IPS-15b (cell line): ENCODE measurements around the gene CCDC83.

Experiments used
- H3K27me3 ChIP-seq: one replicate; pipeline ENCODE4 v1.6.1; 2013; ENCODE audit warnings: low read length; ENCODE audit not compliant: control insufficient read depth, insufficient read depth
- H3K36me3 ChIP-seq: one replicate; pipeline ENCODE4 v1.6.1; 2013; ENCODE audit warnings: low read length; ENCODE audit not compliant: control insufficient read depth, insufficient read depth
- H3K4me1 ChIP-seq: one replicate; pipeline ENCODE4 v1.6.1; 2013; ENCODE audit warnings: mild to moderate bottlenecking, low read length; ENCODE audit not compliant: control insufficient read depth, insufficient read depth
- H3K4me3 ChIP-seq: one replicate; pipeline ENCODE4 v1.5.1; 2013; ENCODE audit warnings: low read depth, low read length
- H3K9ac ChIP-seq: one replicate; pipeline ENCODE4 v1.6.1; 2013; ENCODE audit warnings: low read depth, mild to moderate bottlenecking, low read length
- H3K9me3 ChIP-seq: one replicate; pipeline ENCODE4 v1.6.1; 2013; ENCODE audit warnings: mild to moderate bottlenecking, low read length; ENCODE audit not compliant: control insufficient read depth, insufficient read depth

CCDC83 gene

GRCh38 chr11:85863855-85864254 lies 8.7 kb downstream of the CCDC83 start:
- Histone ChIP-seq H3K36me3 (no peaks in the 10 kb centered on the region), H3K4me3 (no peak overlapping the region), H3K27me3 (no peaks in the 10 kb centered on the region), H3K9me3 (no peaks in the 10 kb centered on the region), H3K9ac (no peak overlapping the region), H3K4me1 (no peaks in the 10 kb centered on the region)

DNA sequence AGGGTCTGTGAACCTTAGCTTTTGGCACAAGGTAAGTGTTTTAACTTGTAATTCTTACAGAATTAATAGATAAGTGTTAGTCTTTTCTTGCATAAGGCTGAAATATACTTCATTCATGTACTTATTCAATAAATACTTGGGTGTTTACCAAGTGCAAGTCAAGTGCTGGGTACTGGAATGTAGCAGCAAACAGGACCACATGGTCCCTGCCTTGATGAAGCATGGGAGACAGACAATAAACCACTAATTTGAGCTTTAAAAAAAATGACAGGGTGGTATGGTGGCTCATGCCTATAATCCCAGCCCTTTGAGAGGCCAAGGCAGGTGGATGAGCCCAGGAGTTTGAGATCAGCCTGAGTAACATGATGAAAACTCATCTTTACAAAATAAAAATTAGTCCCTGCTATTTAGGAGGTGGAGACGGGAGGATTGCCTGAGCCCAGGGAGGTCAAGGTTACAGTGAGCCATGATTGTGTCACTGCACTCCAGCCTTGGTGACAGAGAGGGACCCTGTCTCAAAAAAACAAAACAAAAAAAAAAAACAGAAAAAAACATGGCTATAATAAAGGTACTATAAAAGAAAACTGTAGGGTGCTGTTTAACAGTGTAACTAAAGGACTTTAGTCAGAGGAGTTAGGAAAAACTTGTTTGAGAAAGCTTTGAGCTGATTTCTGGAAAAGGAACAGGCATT lies 11.1 kb downstream of the CCDC83 start:
- Histone ChIP-seq H3K4me1 (no peaks in the 10 kb centered on the region), H3K4me3 (no peak overlapping the region), H3K9ac (no peak overlapping the region), H3K27me3 (no peaks in the 10 kb centered on the region), H3K36me3 (no peaks in the 10 kb centered on the region), H3K9me3 (no peaks in the 10 kb centered on the region)

DNA sequence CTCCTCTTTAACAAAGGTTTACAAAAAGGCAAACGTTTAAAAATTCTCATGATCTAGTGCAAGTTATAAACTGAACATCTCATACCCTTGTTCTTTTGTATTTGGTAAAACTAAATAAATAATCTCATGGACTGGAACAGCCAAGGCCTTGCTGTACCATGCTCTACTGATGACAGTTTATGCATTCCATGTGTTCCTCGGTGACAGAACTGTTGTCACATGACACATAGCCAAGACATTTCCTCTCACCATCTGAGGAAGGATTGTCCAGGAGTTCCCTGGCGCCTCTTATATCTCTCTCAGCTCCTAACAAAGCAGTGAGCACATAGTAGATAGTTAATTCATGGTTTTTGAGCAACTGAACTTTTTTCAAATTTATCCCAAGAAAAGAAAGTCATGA lies 12.6 kb downstream of the CCDC83 start:
- no peaks in the 10 kb centered on the region for H3K27me3 ChIP-seq
- H3K36me3 ChIP-seq, result no peaks in the 10 kb centered on the region
- no peak overlapping the region for H3K9ac ChIP-seq
- H3K4me1 ChIP-seq, result no peaks in the 10 kb centered on the region
- H3K4me3 ChIP-seq, result no peak overlapping the region
- H3K9me3 ChIP-seq, result no peaks in the 10 kb centered on the region

- Histone ChIP-seq H3K4me3 (no peak overlapping the region), H3K36me3 (no peaks in the 10 kb centered on the region), H3K9ac (no peak overlapping the region), H3K27me3 (no peaks in the 10 kb centered on the region), H3K4me1 (no peaks in the 10 kb centered on the region), H3K9me3 (no peaks in the 10 kb centered on the region)
These were observed 14.6 kb downstream of the CCDC83 start for GRCh38 chr11:85869781-85870180.

- Histone ChIP-seq H3K9me3 (no peaks in the 10 kb centered on the region), H3K4me3 (no peak overlapping the region), H3K4me1 (no peaks in the 10 kb centered on the region), H3K27me3 (no peaks in the 10 kb centered on the region), H3K9ac (no peak overlapping the region), H3K36me3 (no peaks in the 10 kb centered on the region)
These were observed 19.1 kb downstream of the CCDC83 start for GRCh38 chr11:85874265-85874664.

DNA sequence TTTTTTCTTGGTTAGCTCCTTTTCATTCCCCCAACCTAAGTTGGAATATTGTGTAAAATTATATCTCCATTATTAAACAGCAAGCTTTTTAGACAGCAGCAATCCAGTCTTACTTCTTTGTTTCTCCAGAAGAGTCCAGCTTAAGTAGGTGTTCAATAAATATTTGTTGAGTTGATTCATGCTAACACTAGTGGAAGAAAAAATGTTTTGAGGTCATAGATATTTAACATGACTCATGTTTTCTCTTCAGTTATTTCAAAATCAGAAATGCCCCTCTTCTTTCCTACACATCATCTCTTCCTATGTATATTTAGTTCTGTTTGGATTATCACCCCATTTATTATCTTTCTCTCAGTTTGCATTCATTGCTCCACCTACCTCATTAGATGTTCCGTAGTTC lies 20.3 kb downstream of the CCDC83 start:
- Histone ChIP-seq H3K9ac (no peak overlapping the region), H3K4me1 (no peaks in the 10 kb centered on the region), H3K9me3 (no peaks in the 10 kb centered on the region), H3K36me3 (no peaks in the 10 kb centered on the region), H3K4me3 (no peak overlapping the region), H3K27me3 (no peaks in the 10 kb centered on the region)

- no peaks in the 10 kb centered on the region for H3K27me3 ChIP-seq
- H3K4me1 ChIP-seq, result peaks cover under 1% of the 10 kb centered on the region
- no peak overlapping the region for H3K9ac ChIP-seq
- H3K36me3 ChIP-seq, result no peaks in the 10 kb centered on the region
- no peaks in the 10 kb centered on the region for H3K9me3 ChIP-seq
- H3K4me3 ChIP-seq, result no peak overlapping the region
These were observed 29.4 kb downstream of the CCDC83 start for GRCh38 chr11:85884581-85885021.

DNA sequence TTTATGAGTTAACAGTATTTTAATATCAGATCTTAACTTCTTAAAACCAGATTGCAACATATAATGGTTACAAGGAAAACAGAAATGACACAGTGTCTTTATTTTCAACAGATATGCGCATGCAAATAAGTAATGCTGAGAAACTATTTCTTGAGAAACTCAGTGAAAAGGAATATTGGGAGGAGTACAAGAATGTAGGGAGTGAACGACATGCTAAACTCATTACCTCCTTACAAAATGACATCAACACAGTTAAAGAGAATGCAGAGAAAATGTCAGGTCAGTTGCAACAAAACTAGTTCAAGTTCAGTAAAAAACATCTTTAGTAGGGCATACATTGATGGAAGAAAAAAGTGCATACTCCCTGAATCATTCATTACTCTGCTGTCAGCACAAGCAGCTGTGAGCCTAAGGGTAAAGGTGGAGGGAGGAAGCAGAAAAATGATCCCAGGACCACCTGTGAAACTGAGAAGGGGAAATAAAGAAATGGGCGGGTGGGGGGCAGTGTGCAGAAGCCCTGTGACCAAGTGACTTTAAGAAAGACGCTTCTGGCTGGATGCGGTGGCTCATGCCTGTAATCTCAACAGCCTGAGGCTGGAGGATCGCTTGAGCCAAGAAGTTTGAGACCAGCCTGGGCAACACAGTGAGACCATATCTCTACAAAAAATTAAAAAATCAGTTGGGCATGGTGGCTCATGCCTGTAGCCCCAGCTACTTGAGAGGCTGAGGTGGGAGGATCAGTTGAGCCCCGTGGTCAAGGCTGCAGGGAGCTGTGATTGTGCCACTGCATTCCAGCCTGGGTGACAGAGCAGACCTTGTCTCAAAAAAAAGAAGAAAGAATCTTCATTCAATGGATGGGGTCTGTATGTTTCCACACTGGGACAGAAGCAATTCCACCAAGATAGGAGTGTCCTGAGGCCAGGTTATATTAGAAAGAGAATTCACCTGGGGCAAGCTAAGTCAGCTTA lies 31.2 kb downstream of the CCDC83 start:
- Histone ChIP-seq H3K9me3 (no peaks in the 10 kb centered on the region), H3K9ac (no peak overlapping the region), H3K4me3 (no peak overlapping the region), H3K27me3 (no peaks in the 10 kb centered on the region), H3K36me3 (no peaks in the 10 kb centered on the region), H3K4me1 (peaks cover 3% of the 10 kb centered on the region)

- H3K27me3 ChIP-seq, result no peaks in the 10 kb centered on the region
- H3K4me1 ChIP-seq, result peaks cover 8% of the 10 kb centered on the region
- no peak overlapping the region for H3K4me3 ChIP-seq
- H3K9ac ChIP-seq, result no peak overlapping the region
- no peaks in the 10 kb centered on the region for H3K9me3 ChIP-seq
- H3K36me3 ChIP-seq, result no peaks in the 10 kb centered on the region
These were observed 33.9 kb downstream of the CCDC83 start for GRCh38 chr11:85889108-85889507.

DNA sequence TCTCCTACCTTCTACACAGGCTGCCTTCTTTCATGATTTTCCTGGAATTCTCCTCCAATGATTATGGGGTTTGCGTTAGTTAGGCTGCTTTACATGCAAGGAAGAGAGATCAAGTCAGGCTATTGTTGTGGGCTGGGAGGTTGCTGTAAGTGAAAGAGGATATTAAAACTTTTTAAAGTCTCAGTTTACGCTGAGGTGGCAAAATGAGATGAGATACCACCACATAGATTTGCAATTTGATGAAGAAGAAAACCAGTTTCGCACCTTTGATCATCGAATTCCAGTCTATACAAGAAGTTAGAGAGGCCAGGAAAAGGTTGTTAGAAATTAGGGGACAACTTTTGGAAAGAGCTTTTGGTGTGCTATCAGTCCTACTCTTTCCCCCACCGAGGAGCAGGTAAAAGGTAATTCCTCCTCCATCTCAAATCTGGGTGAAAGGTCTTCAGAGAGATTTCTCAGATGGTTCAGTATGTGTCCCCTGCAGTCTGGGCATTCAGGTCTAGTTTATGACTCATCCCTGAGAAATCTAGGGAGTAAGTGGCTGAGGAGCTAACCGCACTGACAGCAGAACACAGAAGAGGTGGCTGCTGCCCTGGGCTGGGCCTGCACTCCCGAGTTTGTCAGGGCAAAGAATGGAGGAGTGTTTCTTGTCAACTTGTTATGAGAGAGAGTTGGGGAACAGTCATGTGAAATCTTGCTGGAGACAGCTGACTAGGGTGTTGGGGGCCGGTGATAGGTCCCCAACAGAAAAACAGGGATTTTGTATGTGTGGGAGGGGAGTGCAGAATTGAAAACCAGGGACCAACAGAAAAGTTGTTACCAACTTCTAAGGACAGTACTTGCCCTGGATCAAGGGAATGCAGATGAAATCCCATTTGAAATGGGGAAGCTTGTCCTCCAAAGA lies 34.7 kb downstream of the CCDC83 start:
- no peak overlapping the region for H3K9ac ChIP-seq
- H3K9me3 ChIP-seq, result no peaks in the 10 kb centered on the region
- peaks cover 8% of the 10 kb centered on the region for H3K4me1 ChIP-seq
- H3K27me3 ChIP-seq, result no peaks in the 10 kb centered on the region
- H3K36me3 ChIP-seq, result no peaks in the 10 kb centered on the region
- H3K4me3 ChIP-seq, result no peak overlapping the region

DNA sequence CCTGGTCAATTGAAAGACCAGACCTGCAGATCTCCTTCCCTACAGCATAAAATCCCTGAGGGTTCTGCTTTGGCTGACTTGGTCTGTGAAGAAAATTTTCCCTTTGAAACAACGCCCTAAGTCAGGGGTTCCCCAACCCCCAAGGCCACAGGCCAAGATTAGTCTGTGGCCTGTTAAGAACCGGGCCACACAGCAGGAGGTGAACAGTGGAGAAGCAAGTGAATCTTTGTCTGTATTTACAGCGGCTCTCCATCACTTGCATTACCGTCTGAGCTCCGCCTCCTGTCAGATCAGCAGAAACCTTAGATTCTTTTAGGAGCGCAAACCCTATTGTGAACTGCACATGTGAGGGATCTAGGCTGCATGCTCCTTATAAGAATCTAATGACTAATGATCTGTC lies 38.2 kb downstream of the CCDC83 start:
- H3K4me3 ChIP-seq, result no peak overlapping the region
- H3K9me3 ChIP-seq, result no peaks in the 10 kb centered on the region
- H3K36me3 ChIP-seq, result no peaks in the 10 kb centered on the region
- H3K4me1 ChIP-seq, result peaks cover 8% of the 10 kb centered on the region
- no peaks in the 10 kb centered on the region for H3K27me3 ChIP-seq
- H3K9ac ChIP-seq, result no peak overlapping the region
